22Rv1 (cell line): ENCODE data around the gene WDTC1.
A peak's percentile ranks its signal among the peaks of the same experiment; 100 is the strongest.

ENCODE experiments used
- H3K27ac ChIP-seq: fragments of 450-650 bp; 2 replicates; pipeline ENCODE4 v1.5.1; 2017
- ZFX ChIP-seq: fragments of 450-650 bp; IDR thresholded peaks from 2 replicates; pipeline ENCODE4 v1.6.1; 2017; ENCODE audit warnings: antibody characterized with exemption, borderline replicate concordance
- TF ChIP-seq, protein P1 (sequence below): fragments of 450-650 bp; IDR thresholded peaks from 2 replicates; pipeline ENCODE4 v1.5.1; 2017; ENCODE audit warnings: mild to moderate bottlenecking

The WDTC1 gene

DNA sequence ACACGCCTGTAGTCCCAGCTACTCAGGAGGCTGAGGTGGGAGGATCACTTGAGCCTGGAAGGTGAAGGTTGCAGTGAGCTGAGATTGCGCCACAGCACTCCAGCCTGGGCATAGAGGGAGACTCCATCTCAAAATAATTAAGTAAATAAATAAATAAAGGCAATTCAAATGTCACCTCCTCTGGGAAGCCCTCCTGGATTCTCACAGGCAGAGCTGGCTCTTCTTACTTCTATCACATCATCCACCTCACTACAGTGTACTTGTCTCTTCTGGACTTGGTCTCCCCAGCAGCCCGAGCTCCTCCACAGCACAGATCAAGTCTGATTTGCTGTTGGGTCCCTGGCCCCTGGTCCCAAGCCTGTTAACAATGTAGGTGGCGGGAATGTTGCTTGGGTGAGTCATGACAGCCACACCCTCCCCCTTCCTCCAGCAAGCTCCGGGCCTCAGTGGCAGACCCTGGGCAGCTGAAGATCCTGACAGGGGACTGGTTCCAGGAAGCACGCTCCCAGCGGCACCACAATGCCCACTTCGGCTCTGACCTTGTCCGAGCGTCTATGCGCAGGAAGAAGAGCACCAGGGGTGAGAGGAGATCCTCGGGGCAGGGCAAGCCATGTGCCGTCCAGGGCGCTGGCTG, 112.7 kb downstream of the WDTC1 start:
- peak overlapping the region; percentile 91 for H3K27ac ChIP-seq
- TF ChIP-seq ZFX = no peak

GRCh38 chr1:27348861-27349783, 114.7 kb downstream of the WDTC1 start:
- H3K27ac ChIP-seq = peak overlapping the region; percentile 91
- no peak for TF ChIP-seq ZFX
- TF ChIP-seq, protein P1, sequence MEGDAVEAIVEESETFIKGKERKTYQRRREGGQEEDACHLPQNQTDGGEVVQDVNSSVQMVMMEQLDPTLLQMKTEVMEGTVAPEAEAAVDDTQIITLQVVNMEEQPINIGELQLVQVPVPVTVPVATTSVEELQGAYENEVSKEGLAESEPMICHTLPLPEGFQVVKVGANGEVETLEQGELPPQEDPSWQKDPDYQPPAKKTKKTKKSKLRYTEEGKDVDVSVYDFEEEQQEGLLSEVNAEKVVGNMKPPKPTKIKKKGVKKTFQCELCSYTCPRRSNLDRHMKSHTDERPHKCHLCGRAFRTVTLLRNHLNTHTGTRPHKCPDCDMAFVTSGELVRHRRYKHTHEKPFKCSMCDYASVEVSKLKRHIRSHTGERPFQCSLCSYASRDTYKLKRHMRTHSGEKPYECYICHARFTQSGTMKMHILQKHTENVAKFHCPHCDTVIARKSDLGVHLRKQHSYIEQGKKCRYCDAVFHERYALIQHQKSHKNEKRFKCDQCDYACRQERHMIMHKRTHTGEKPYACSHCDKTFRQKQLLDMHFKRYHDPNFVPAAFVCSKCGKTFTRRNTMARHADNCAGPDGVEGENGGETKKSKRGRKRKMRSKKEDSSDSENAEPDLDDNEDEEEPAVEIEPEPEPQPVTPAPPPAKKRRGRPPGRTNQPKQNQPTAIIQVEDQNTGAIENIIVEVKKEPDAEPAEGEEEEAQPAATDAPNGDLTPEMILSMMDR = no peak

DNA sequence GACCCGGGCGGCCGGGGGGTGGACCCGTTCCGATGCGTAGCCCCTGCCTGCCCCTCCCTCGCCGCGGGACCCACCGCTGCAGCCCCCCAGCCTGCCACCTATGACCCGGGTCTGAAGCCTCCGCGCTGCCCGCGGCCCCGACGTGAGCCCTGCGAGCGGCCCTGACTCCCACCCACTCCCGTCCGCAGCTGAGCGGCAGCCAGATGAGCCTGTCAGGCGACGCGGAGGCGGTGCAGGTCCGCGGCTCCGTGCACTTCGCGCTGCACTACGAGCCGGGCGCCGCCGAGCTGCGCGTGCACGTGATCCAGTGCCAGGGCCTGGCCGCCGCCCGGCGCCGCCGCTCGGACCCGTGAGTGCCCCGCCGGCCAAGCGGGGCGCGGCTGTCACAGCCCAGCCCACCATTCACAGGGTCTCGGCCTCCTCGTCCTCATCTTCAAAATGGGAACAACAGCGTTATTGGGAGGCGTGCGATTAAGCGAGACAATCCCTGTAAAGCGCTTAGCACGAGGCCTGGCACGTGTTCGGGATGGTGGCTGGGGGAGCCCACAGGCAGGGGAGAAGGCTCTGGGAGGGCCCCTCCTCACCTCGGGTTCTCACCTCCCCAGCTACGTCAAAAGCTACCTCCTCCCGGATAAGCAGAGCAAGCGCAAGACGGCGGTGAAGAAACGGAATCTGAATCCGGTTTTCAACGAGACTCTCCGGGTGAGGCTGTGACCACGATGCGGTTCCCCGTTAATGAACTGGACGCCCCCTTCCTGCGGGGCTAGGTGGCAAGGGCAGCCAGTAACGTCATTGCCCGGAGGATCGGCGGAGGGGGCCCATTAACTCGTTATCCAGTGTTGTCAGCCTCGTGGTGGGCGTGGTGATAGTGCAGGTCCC, 115.6 kb downstream of the WDTC1 start:
- TF ChIP-seq ZFX = no peak
- peak overlapping the region; percentile 91 for H3K27ac ChIP-seq

GRCh38 chr1:27350663-27351540, 116.5 kb downstream of the WDTC1 start:
- TF ChIP-seq, protein P1 = no peak
- TF ChIP-seq ZFX = no peak
- H3K27ac ChIP-seq = peak overlapping the region; percentile 91

DNA sequence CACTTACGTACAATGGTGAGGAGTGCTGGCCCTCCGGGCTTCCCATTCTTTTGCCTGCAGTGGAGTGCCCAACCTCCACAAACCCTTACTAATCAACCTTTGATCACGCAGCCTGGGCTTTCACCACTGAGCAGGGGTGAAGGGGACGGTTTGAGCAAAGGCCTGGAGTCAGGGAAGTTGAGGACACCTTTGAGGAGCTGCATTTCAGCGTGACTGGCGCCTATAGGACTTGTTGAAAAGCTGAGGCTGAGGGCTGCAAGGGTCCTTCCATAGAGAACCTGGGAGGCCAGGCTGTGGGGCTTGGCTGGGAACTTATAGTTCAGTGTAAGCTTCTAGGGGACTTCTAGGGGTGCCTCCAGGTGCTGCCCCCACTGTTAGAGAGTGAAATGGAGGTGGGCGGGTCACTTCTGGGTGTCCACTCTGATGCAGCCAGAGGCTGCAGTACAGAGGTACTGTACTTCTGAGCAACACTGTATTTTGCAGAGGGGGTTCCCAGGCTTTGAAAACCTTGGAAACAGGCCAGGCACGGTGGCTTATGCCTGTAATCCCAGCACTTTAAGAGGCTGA, 117.2 kb downstream of the WDTC1 start:
- peak overlapping the region; percentile 27 for H3K27ac ChIP-seq
- TF ChIP-seq, protein P1 = no peak

DNA sequence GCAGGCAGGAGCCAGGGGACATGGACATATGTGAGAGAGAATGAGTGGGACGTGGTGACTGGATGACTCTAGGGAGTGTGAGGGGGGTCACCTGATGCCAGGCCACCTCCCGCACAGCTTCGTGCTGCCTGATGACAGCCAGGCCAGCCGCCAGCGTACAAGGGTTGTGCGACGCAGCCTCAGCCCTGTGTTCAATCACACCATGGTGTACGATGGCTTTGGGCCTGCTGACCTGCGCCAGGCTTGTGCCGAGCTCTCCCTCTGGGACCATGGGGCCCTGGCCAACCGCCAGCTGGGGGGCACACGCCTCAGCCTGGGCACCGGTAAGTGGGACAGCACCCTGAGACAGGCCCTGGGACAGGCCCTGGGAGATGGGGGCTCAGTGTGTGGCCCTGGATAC, 118.7 kb downstream of the WDTC1 start:
- no peak overlapping the region for H3K27ac ChIP-seq
- TF ChIP-seq, protein P1 = no peak
- TF ChIP-seq ZFX = no peak

DNA sequence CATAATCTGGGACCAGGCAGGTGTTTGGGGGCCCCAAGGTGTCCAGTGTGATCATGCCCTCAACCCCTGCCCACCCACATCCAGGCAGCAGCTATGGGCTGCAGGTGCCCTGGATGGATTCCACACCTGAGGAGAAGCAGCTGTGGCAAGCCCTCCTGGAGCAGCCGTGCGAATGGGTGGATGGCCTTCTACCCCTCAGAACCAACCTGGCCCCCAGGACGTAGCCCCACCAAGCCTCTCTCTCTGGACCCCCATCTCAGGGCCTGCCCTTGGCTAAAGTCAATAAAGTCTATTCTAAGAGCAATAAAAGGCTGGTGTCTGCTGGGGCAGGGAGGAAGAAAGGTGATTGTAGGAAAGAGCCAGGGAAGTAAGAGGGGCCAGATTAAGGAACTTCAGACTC, 119.2 kb downstream of the WDTC1 start:
- no peak for TF ChIP-seq ZFX
- TF ChIP-seq, protein P1 = no peak

More for the DNA sequence above, 119.2 kb downstream of the WDTC1 start:
- H3K27ac ChIP-seq = 0 out of 2 replicates have a peak overlapping the region, but pooled peaks have one; percentile 15
